Measurements from ENCODE around the gene PRPF8. TPM values are rescaled to one million over a fixed set of nuclear protein-coding genes. Genes with fewer than 3 reads are reported as not detected.

The PRPF8 gene
- total RNA-seq, 3 donors from 2014 or later = 173 to 183 (median 176) TPM

- intact Hi-C loops (cut with DNase I; ENCODE audit: low total_unique reads) = no loop called here
- peak overlapping the region; percentile 21 to 56 for H3K27ac ChIP-seq
- no peak for DNase-seq (ENCODE audit: low spot score in 2 of 2)
Observed at GRCh38 chr17:1617620-1618174, 67.0 kb downstream of the PRPF8 start.

DNA sequence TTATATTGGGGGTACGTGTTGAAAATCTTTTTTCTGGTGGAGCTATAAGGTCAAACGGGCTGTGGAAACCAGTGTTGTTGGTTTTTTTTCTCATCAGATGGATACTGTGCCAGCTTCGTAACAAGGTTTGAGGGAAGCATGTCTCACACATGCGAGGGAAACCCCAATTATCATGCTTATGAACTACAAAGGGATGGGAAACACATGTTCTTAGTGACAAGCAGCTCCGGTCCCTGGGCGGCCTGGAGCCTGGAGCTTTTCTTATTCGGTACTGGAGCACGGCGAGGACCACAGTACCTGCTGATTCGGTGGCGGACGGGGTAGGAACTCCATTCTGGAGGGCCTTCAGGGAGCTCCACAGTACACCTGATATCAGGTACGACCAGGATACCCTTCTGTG lies 68.6 kb downstream of the PRPF8 start:
- H3K36me3 ChIP-seq = no peaks in the 10 kb centered on the region
- no peak for TF ChIP-seq POLR2A (IDR thresholded peaks at IDR 0.05)
- TF ChIP-seq POLR2AphosphoS5 (IDR thresholded peaks at IDR 0.05) = no peak
- TF ChIP-seq, protein P1, sequence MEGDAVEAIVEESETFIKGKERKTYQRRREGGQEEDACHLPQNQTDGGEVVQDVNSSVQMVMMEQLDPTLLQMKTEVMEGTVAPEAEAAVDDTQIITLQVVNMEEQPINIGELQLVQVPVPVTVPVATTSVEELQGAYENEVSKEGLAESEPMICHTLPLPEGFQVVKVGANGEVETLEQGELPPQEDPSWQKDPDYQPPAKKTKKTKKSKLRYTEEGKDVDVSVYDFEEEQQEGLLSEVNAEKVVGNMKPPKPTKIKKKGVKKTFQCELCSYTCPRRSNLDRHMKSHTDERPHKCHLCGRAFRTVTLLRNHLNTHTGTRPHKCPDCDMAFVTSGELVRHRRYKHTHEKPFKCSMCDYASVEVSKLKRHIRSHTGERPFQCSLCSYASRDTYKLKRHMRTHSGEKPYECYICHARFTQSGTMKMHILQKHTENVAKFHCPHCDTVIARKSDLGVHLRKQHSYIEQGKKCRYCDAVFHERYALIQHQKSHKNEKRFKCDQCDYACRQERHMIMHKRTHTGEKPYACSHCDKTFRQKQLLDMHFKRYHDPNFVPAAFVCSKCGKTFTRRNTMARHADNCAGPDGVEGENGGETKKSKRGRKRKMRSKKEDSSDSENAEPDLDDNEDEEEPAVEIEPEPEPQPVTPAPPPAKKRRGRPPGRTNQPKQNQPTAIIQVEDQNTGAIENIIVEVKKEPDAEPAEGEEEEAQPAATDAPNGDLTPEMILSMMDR (IDR thresholded peaks at IDR 0.05) = no peak
- no peaks in the 10 kb centered on the region for H3K9me3 ChIP-seq
- no peaks in the 10 kb centered on the region for H3K4me1 ChIP-seq
- no peak overlapping the region for H3K4me3 ChIP-seq
- no peaks in the 10 kb centered on the region for H3K27me3 ChIP-seq
- no peak overlapping the region for H3K27ac ChIP-seq
- intact Hi-C loops (cut with DNase I; ENCODE audit: low total_unique reads) = no loop called here
- DNase-seq (ENCODE audit: low spot score in 2 of 2) = no peak

More at GRCh38 chr17:1617620-1618174, 67.0 kb downstream of the PRPF8 start:
- no peaks in the 10 kb centered on the region for H3K27me3 ChIP-seq
- H3K36me3 ChIP-seq = no peaks in the 10 kb centered on the region
- no peak overlapping the region for H3K4me3 ChIP-seq
- no peak for TF ChIP-seq POLR2A (IDR thresholded peaks at IDR 0.05)
- TF ChIP-seq, protein P1 (IDR thresholded peaks at IDR 0.05) = no peak
- no peak for TF ChIP-seq POLR2AphosphoS5 (IDR thresholded peaks at IDR 0.05)
- no peaks in the 10 kb centered on the region for H3K9me3 ChIP-seq
- no peaks in the 10 kb centered on the region for H3K4me1 ChIP-seq

GRCh38 chr17:1612400-1612799 lies 72.3 kb downstream of the PRPF8 start:
- no peak for DNase-seq (ENCODE audit: low spot score in 2 of 2)
- TF ChIP-seq, protein P1 (IDR thresholded peaks at IDR 0.05) = no peak
- TF ChIP-seq POLR2A (IDR thresholded peaks at IDR 0.05) (no peak), POLR2AphosphoS5 (IDR thresholded peaks at IDR 0.05) (no peak)
- no peaks in the 10 kb centered on the region for H3K9me3 ChIP-seq
- H3K4me3 ChIP-seq = no peak overlapping the region
- no peaks in the 10 kb centered on the region for H3K4me1 ChIP-seq
- H3K27ac ChIP-seq = peak overlapping the region; percentile 11 to 32
- H3K27me3 ChIP-seq = no peaks in the 10 kb centered on the region
- H3K36me3 ChIP-seq = no peaks in the 10 kb centered on the region
- intact Hi-C loops (cut with DNase I; ENCODE audit: low total_unique reads) = no loop called here

DNA sequence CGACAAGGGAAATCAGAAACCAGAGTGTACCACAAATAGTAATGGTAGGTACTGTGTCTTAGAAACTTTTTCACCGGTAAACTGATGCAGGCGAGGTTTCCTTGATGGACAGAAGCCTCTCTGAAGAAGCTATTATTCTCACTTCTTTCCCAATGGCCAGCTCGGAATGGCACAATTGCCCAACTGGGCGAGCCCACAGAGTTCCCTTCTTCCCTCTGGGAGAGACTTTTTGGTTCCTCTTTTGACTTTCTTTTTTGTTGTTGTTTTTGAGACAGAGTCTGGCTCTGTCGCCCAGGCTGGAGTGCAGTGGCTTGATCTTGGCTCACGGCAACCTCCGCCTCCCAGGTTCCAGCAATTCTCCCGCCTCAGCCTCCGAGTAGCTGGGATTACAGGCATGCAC lies 73.0 kb downstream of the PRPF8 start:
- intact Hi-C loops (cut with DNase I; ENCODE audit: low total_unique reads) = no loop called here
- H3K4me1 ChIP-seq = no peaks in the 10 kb centered on the region
- DNase-seq (ENCODE audit: low spot score in 2 of 2) = no peak
- H3K9me3 ChIP-seq = no peaks in the 10 kb centered on the region
- H3K36me3 ChIP-seq = no peaks in the 10 kb centered on the region
- TF ChIP-seq POLR2AphosphoS5 (IDR thresholded peaks at IDR 0.05) (no peak), POLR2A (IDR thresholded peaks at IDR 0.05) (no peak)
- TF ChIP-seq, protein P1 (IDR thresholded peaks at IDR 0.05) = no peak
- no peak overlapping the region for H3K4me3 ChIP-seq
- no peaks in the 10 kb centered on the region for H3K27me3 ChIP-seq
- peak overlapping the region; percentile 11 to 32 for H3K27ac ChIP-seq

DNA sequence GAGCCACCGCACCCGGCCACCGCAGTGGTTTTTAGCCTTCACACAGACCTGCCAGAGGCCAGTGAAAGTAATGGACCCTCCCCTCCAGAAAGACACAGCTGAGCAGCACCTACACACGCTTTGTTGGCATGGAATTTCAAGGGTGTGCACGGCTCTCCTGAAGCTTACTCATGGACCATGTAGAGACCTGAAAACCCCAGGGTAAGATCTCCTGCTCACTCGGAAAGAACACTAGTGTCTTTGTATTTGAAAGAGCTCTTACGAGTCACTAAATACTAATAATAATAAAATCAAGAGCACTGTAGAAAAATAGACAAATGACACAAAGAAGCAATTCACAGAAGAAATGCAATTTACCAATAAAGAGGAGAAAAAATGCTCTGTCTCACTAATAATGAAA lies 76.0 kb downstream of the PRPF8 start:
- no peaks in the 10 kb centered on the region for H3K9me3 ChIP-seq
- intact Hi-C loops (cut with DNase I; ENCODE audit: low total_unique reads) = no loop called here
- H3K27ac ChIP-seq = no peak overlapping the region
- no peaks in the 10 kb centered on the region for H3K27me3 ChIP-seq
- no peak for TF ChIP-seq POLR2AphosphoS5 (IDR thresholded peaks at IDR 0.05)
- no peak for TF ChIP-seq POLR2A (IDR thresholded peaks at IDR 0.05)
- TF ChIP-seq, protein P1 (IDR thresholded peaks at IDR 0.05) = no peak
- H3K4me1 ChIP-seq = no peaks in the 10 kb centered on the region
- no peaks in the 10 kb centered on the region for H3K36me3 ChIP-seq
- no peak overlapping the region for H3K4me3 ChIP-seq
- no peak for DNase-seq (ENCODE audit: low spot score in 2 of 2)
